Activated B cell treated with CpG ODN at 0.5 μM for 24 hours (primary cell): ENCODE measurements around the gene GABRA5. TPM values are rescaled to one million over a fixed set of nuclear protein-coding genes. Genes with fewer than 3 reads are reported as not detected.

Experiments used
- ATAC-seq: fragments of 200-7000 bp; cut with Tn5 transposase; one replicate; pipeline ENCODE4 v1.10.0; 2021; ENCODE audit warnings: low read depth, mild to moderate bottlenecking, moderate library complexity
- CTCF ChIA-PET: fragments of 350-600 bp; sonication (Branson Sonifier 250); formaldehyde crosslinking; loops from one replicate; lab custom pipeline; 2021; ENCODE audit warnings: antibody characterized with exemption; lab: Charles Lee
- POLR2A ChIA-PET: fragments of 350-600 bp; sonication (Branson Sonifier 250); formaldehyde crosslinking; loops from one replicate; lab custom pipeline; 2021; ENCODE audit warnings: antibody characterized with exemption; lab: Charles Lee
- DNase-seq: peaks from one replicate; pipeline ENCODE4 v3.0.0; 2022
- H3K27ac Mint-ChIP-seq: one replicate; pipeline ENCODE4 v1.8.0; 2020; ENCODE audit warnings: mixed read lengths
- H3K27me3 Mint-ChIP-seq: one replicate; pipeline ENCODE4 v1.8.0; 2021; ENCODE audit warnings: mixed read lengths
- H3K36me3 Mint-ChIP-seq: one replicate; pipeline ENCODE4 v1.8.0; 2021; ENCODE audit warnings: low read depth, mixed read lengths
- H3K4me1 Mint-ChIP-seq: one replicate; pipeline ENCODE4 v1.8.0; 2021; ENCODE audit warnings: mixed read lengths
- H3K4me3 Mint-ChIP-seq: one replicate; pipeline ENCODE4 v1.8.0; 2020; ENCODE audit warnings: mild to moderate bottlenecking, mixed read lengths
- H3K9me3 Mint-ChIP-seq: one replicate; pipeline ENCODE4 v1.8.0; 2020; ENCODE audit warnings: mixed read lengths
- CTCF ChIP-seq: fragments of 200-600 bp; IDR thresholded peaks from one replicate; pipeline ENCODE4 v1.8.0; 2022; ENCODE audit warnings: antibody characterized with exemption, mild to moderate bottlenecking
- intact Hi-C: fragments of 100-400 bp; cut with micrococcal nuclease; formaldehyde crosslinking; loops from one replicate; pipeline ENCODE4 v1.15.1; 2024
- total RNA-seq: library from RNA; stranded (reverse); gene quantifications from 2 replicates; pipeline ENCODE4 v1.2.3, GENCODE V29; 2022

The GABRA5 gene
- total RNA-seq, 1 donor from 2014 or later, result not detected

DNA sequence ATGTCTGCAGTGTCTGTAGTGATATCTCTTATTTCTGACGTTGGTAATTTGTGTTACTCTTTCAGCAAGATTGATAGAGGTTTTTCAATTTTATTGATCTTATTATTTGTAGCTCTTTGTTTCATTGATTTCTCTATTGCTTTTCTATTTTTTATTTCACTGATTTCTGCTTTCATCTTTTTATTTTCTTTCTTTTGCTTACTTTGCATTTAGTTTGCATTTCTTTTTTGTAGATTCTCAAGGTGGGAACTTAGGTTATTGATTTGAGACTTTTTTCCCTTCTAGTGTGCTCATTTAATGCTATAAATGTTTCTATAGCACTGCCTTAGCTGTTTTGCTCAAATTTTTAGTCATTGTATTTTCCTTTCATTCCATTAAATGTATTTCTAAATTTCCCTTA, 54.6 kb downstream of the GABRA5 start:
- POLR2A ChIA-PET, result no interaction called here
- Mint-ChIP-seq H3K27ac (no peak overlapping the region), H3K4me3 (no peak overlapping the region), H3K36me3 (no peaks in the 10 kb centered on the region), H3K27me3 (no peaks in the 10 kb centered on the region), H3K4me1 (no peaks in the 10 kb centered on the region), H3K9me3 (peaks cover 11% of the 10 kb centered on the region)
- DNase-seq, result no peak
- TF ChIP-seq CTCF, result no peak
- CTCF ChIA-PET, result no interaction called here
- intact Hi-C loops, result no loop called here
- ATAC-seq, result no peak

DNA sequence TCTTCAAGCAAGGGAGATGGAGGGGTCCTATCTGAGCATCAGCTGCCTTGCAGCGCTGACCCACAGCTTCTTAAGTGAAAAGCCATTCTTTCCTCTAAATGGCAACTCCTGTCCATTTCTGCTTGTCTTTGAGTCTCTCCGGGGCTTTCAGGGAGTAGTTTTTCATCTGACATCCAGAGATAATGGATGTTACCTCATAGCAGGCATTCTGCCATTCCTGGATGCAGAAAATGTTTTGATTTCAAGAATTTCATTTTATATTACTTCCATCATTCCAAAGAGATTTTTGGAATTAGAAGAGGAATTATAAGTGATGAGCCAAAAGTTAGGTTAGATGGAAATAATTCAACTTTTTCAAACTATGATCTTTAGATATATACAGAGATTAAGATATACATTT, 59.2 kb downstream of the GABRA5 start:
- Mint-ChIP-seq H3K4me3 (no peak overlapping the region), H3K36me3 (no peaks in the 10 kb centered on the region), H3K4me1 (no peaks in the 10 kb centered on the region), H3K27ac (no peak overlapping the region), H3K27me3 (no peaks in the 10 kb centered on the region), H3K9me3 (no peaks in the 10 kb centered on the region)
- ChIA-PET POLR2A (no interaction called here), CTCF (no interaction called here)
- TF ChIP-seq CTCF, result no peak
- DNase-seq (no peak), ATAC-seq (no peak)
- intact Hi-C loops, result no loop called here

- Mint-ChIP-seq H3K4me3 (no peak overlapping the region), H3K9me3 (peaks cover 2% of the 10 kb centered on the region), H3K27me3 (no peaks in the 10 kb centered on the region), H3K36me3 (no peaks in the 10 kb centered on the region), H3K4me1 (no peaks in the 10 kb centered on the region), H3K27ac (no peak overlapping the region)
- CTCF ChIA-PET, result no interaction called here
- ATAC-seq, result no peak
- no peak for TF ChIP-seq CTCF
- no peak for DNase-seq
- intact Hi-C loops, result no loop called here
- POLR2A ChIA-PET, result no interaction called here
These were observed 61.2 kb downstream of the GABRA5 start for GRCh38 chr15:26928051-26928450.

GRCh38 chr15:26929588-26929987, 62.7 kb downstream of the GABRA5 start:
- Mint-ChIP-seq H3K9me3 (peaks cover 2% of the 10 kb centered on the region), H3K36me3 (no peaks in the 10 kb centered on the region), H3K27ac (no peak overlapping the region), H3K27me3 (no peaks in the 10 kb centered on the region), H3K4me3 (no peak overlapping the region), H3K4me1 (no peaks in the 10 kb centered on the region)
- no peak for DNase-seq
- TF ChIP-seq CTCF, result no peak
- ChIA-PET POLR2A (no interaction called here), CTCF (no interaction called here)
- intact Hi-C loops, result no loop called here
- no peak for ATAC-seq

GRCh38 chr15:26934848-26935247, 68.0 kb downstream of the GABRA5 start:
- H3K27me3 Mint-ChIP-seq, result no peaks in the 10 kb centered on the region
- DNase-seq, result no peak
- no peaks in the 10 kb centered on the region for H3K4me1 Mint-ChIP-seq
- intact Hi-C loops, result no loop called here
- CTCF ChIA-PET, result no interaction called here
- no peak overlapping the region for H3K4me3 Mint-ChIP-seq
- no peak for ATAC-seq
- H3K9me3 Mint-ChIP-seq, result peaks cover 7% of the 10 kb centered on the region
- POLR2A ChIA-PET, result no interaction called here
- H3K27ac Mint-ChIP-seq, result no peak overlapping the region
- no peak for TF ChIP-seq CTCF
- H3K36me3 Mint-ChIP-seq, result no peaks in the 10 kb centered on the region
